ENCODE data around the gene KLLN. TPM values are rescaled to one million over a fixed set of nuclear protein-coding genes. Genes with fewer than 3 reads are reported as not detected.

KLLN gene
- total and polyA plus RNA-seq, 2 of the 13 experiments (the other 11 are each of a cell fraction or from before 2014, with no cell fraction given): 0.08 to 0.44 TPM

DNA sequence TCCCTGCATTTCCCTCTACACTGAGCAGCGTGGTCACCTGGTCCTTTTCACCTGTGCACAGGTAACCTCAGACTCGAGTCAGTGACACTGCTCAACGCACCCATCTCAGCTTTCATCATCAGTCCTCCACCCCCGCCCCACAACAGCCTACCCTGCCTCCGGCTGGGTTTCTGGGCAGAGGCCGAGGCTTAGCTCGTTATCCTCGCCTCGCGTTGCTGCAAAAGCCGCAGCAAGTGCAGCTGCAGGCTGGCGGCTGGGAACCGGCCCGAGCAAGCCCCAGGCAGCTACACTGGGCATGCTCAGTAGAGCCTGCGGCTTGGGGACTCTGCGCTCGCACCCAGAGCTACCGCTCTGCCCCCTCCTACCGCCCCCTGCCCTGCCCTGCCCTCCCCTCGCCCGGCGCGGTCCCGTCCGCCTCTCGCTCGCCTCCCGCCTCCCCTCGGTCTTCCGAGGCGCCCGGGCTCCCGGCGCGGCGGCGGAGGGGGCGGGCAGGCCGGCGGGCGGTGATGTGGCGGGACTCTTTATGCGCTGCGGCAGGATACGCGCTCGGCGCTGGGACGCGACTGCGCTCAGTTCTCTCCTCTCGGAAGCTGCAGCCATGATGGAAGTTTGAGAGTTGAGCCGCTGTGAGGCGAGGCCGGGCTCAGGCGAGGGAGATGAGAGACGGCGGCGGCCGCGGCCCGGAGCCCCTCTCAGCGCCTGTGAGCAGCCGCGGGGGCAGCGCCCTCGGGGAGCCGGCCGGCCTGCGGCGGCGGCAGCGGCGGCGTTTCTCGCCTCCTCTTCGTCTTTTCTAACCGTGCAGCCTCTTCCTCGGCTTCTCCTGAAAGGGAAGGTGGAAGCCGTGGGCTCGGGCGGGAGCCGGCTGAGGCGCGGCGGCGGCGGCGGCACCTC, at the start of gene KLLN, which contains the start of gene PTEN (continued):
- TF ChIP-seq, protein P1, sequence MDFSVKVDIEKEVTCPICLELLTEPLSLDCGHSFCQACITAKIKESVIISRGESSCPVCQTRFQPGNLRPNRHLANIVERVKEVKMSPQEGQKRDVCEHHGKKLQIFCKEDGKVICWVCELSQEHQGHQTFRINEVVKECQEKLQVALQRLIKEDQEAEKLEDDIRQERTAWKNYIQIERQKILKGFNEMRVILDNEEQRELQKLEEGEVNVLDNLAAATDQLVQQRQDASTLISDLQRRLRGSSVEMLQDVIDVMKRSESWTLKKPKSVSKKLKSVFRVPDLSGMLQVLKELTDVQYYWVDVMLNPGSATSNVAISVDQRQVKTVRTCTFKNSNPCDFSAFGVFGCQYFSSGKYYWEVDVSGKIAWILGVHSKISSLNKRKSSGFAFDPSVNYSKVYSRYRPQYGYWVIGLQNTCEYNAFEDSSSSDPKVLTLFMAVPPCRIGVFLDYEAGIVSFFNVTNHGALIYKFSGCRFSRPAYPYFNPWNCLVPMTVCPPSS (IDR thresholded peaks at IDR 0.05): no peak
- TF ChIP-seq NR2F2 (IDR thresholded peaks at IDR 0.05; ENCODE audit: borderline replicate concordance, low read depth): no peak
- TF ChIP-seq, protein P2, sequence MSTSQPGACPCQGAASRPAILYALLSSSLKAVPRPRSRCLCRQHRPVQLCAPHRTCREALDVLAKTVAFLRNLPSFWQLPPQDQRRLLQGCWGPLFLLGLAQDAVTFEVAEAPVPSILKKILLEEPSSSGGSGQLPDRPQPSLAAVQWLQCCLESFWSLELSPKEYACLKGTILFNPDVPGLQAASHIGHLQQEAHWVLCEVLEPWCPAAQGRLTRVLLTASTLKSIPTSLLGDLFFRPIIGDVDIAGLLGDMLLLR (CRISPR knock-in tag; IDR thresholded peaks at IDR 0.05): peak; percentile 71
- TF ChIP-seq CBX5 (CRISPR knock-in tag; IDR thresholded peaks at IDR 0.05; ENCODE audit: borderline replicate concordance): peak; percentile 68; the same call in 1 of the 2 replicates
- TF ChIP-seq, protein P3, sequence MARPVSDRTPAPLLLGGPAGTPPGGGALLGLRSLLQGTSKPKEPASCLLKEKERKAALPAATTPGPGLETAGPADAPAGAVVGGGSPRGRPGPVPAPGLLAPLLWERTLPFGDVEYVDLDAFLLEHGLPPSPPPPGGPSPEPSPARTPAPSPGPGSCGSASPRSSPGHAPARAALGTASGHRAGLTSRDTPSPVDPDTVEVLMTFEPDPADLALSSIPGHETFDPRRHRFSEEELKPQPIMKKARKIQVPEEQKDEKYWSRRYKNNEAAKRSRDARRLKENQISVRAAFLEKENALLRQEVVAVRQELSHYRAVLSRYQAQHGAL (CRISPR knock-in tag; IDR thresholded peaks at IDR 0.05; ENCODE audit: not compliant biosample characterization): no peak
- TF ChIP-seq ZNF775 (CRISPR knock-in tag; IDR thresholded peaks at IDR 0.05; ENCODE audit: borderline replicate concordance): 0 out of 2 replicates have a peak, but pooled peaks have one; percentile 47
- peak; percentile 90; the same call in 1 of the 2 replicates for TF ChIP-seq KMT2A (CRISPR knock-in tag; IDR thresholded peaks at IDR 0.05)
- peak; percentile 55; the same call in 1 of the 2 replicates for TF ChIP-seq ZNF780A (CRISPR knock-in tag; IDR thresholded peaks at IDR 0.05)
- TF ChIP-seq ZBTB38 (CRISPR knock-in tag; IDR thresholded peaks at IDR 0.05): peak; percentile 62; the same call in 1 of the 2 replicates
- TF ChIP-seq, protein P4, sequence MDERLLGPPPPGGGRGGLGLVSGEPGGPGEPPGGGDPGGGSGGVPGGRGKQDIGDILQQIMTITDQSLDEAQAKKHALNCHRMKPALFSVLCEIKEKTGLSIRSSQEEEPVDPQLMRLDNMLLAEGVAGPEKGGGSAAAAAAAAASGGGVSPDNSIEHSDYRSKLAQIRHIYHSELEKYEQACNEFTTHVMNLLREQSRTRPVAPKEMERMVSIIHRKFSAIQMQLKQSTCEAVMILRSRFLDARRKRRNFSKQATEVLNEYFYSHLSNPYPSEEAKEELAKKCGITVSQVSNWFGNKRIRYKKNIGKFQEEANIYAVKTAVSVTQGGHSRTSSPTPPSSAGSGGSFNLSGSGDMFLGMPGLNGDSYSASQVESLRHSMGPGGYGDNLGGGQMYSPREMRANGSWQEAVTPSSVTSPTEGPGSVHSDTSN (CRISPR knock-in tag; IDR thresholded peaks at IDR 0.05): no peak
- peak; percentile 75; the same call in 1 of the 2 replicates for TF ChIP-seq ZNF558 (CRISPR knock-in tag; IDR thresholded peaks at IDR 0.05; ENCODE audit: borderline replicate concordance)
- TF ChIP-seq, protein P5, sequence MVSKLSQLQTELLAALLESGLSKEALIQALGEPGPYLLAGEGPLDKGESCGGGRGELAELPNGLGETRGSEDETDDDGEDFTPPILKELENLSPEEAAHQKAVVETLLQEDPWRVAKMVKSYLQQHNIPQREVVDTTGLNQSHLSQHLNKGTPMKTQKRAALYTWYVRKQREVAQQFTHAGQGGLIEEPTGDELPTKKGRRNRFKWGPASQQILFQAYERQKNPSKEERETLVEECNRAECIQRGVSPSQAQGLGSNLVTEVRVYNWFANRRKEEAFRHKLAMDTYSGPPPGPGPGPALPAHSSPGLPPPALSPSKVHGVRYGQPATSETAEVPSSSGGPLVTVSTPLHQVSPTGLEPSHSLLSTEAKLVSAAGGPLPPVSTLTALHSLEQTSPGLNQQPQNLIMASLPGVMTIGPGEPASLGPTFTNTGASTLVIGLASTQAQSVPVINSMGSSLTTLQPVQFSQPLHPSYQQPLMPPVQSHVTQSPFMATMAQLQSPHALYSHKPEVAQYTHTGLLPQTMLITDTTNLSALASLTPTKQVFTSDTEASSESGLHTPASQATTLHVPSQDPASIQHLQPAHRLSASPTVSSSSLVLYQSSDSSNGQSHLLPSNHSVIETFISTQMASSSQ (IDR thresholded peaks at IDR 0.05; ENCODE audit: low read depth): no peak; the same call in 1 of the 2 replicates
- TF ChIP-seq, protein P5 (CRISPR knock-in tag; IDR thresholded peaks at IDR 0.05; ENCODE audit: borderline replicate concordance): peak; percentile 80
- TF ChIP-seq KAT8 (CRISPR knock-in tag; IDR thresholded peaks at IDR 0.05): peak; percentile 81
- TF ChIP-seq, protein P6, sequence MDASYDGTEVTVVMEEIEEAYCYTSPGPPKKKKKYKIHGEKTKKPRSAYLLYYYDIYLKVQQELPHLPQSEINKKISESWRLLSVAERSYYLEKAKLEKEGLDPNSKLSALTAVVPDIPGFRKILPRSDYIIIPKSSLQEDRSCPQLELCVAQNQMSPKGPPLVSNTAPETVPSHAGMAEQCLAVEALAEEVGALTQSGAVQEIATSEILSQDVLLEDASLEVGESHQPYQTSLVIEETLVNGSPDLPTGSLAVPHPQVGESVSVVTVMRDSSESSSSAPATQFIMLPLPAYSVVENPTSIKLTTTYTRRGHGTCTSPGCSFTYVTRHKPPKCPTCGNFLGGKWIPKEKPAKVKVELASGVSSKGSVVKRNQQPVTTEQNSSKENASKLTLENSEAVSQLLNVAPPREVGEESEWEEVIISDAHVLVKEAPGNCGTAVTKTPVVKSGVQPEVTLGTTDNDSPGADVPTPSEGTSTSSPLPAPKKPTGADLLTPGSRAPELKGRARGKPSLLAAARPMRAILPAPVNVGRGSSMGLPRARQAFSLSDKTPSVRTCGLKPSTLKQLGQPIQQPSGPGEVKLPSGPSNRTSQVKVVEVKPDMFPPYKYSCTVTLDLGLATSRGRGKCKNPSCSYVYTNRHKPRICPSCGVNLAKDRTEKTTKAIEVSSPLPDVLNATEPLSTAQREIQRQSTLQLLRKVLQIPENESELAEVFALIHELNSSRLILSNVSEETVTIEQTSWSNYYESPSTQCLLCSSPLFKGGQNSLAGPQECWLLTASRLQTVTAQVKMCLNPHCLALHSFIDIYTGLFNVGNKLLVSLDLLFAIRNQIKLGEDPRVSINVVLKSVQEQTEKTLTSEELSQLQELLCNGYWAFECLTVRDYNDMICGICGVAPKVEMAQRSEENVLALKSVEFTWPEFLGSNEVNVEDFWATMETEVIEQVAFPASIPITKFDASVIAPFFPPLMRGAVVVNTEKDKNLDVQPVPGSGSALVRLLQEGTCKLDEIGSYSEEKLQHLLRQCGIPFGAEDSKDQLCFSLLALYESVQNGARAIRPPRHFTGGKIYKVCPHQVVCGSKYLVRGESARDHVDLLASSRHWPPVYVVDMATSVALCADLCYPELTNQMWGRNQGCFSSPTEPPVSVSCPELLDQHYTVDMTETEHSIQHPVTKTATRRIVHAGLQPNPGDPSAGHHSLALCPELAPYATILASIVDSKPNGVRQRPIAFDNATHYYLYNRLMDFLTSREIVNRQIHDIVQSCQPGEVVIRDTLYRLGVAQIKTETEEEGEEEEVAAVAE (CRISPR knock-in tag; IDR thresholded peaks at IDR 0.05; ENCODE audit: borderline replicate concordance): peak; percentile 19; the same call in 1 of the 2 replicates

All from HepG2 (cell line).